HepG2 (cell line): ENCODE results near the gene SCMH1. TPM values are rescaled to one million over a fixed set of nuclear protein-coding genes. Genes with fewer than 3 reads are reported as not detected.

Experiments
- ATAC-seq: fragments of 200-7000 bp; cut with Tn5 transposase; 3 replicates; pipeline ENCODE4 v1.9.1; 2020; ENCODE audit warnings: mild to moderate bottlenecking, moderate library complexity
- BruUV-seq: library from RNA; stranded (reverse); fragments of 400-500 nt; replicated peaks from 2 replicates; lab custom pipeline; 2021; lab: Mats Ljungman, UMichigan
- CTCF ChIA-PET: fragments of 300-600 bp; formaldehyde crosslinking; extraction: SDS; loops from one replicate; lab custom pipeline; 2021; ENCODE audit warnings: low total read pairs, inconsistent platforms, low intra/inter-chr PET ratio; lab: Yijun Ruan, JAX
- POLR2A ChIA-PET: fragments of 350-600 bp; sonication (Branson Sonifier 250); formaldehyde crosslinking; loops from one replicate; lab custom pipeline; 2020; ENCODE audit warnings: antibody characterized with exemption, inconsistent platforms; lab: Yijun Ruan, JAX
- DNase-seq: peaks from one replicate; pipeline ENCODE4 v3.0.0-alpha.2; 2015; ENCODE audit warnings: low spot score
- FAIRE-seq: peaks from 3 replicates; lab custom pipeline; 2011; peaks lifted over from hg19 to GRCh38; lab: Jason Lieb, UNC
- H2AFZ ChIP-seq: one replicate; pipeline ENCODE4 v1.6.1; 2011; ENCODE audit warnings: low read length, inconsistent platforms
- H3K27ac ChIP-seq: fragments of 300-600 bp; 3 replicates; pipeline ENCODE4 v1.8.0; 2011; ENCODE audit warnings: mixed run types, mild to moderate bottlenecking, mixed read lengths, low read length, inconsistent platforms; ENCODE audit not compliant: insufficient read depth; ENCODE audit errors: extremely low read length
- H3K27me3 ChIP-seq, 2 experiments: fragments of 200-600 bp in 1 of 2; 2 replicates in 1 of 2; 3 replicates in 1 of 2; pipeline versions ENCODE4 v1.6.0 to v1.8.0; 2011; ENCODE audit warnings: low read length in 2 of 2, mild to moderate bottlenecking in 2 of 2, moderate library complexity in 2 of 2, inconsistent platforms in 1 of 2; ENCODE audit not compliant: insufficient read depth in 2 of 2, control insufficient read depth in 1 of 2
- H3K36me3 ChIP-seq, 2 experiments: fragments of 200-600 bp in 1 of 2; replicated peaks in 1 of 2; 2 replicates in 1 of 2; 3 replicates in 1 of 2; pipeline versions ENCODE4 v1.5.1 to v1.8.0; 2011; ENCODE audit warnings: low read length in 2 of 2, inconsistent platforms in 1 of 2; ENCODE audit not compliant: insufficient read depth in 2 of 2, control insufficient read depth in 1 of 2
- H3K4me1 ChIP-seq: 2 replicates; pipeline ENCODE4 v1.5.1; 2012; ENCODE audit warnings: low read length, inconsistent platforms; ENCODE audit not compliant: insufficient read depth
- H3K4me2 ChIP-seq: 2 replicates; pipeline ENCODE4 v1.6.0; 2011; ENCODE audit warnings: low read depth, low read length, inconsistent platforms
- H3K4me3 ChIP-seq, 3 experiments: fragments of 200-600 bp in 1 of 3; sonication (generic), shearing (Covaris generic) in 1 of 3; replicated peaks in 1 of 3; 2 replicates each; pipeline ENCODE4 v1.5.1; 2011 to 2016; ENCODE audit warnings: low read length in 3 of 3, inconsistent platforms in 2 of 3, low read depth in 2 of 3, mild to moderate bottlenecking in 2 of 3, control low read depth in 1 of 3, mixed read lengths in 1 of 3; ENCODE audit not compliant: insufficient read depth in 1 of 3
- H3K79me2 ChIP-seq: one replicate; pipeline ENCODE4 v1.6.1; 2011; ENCODE audit warnings: low read length, inconsistent platforms; ENCODE audit not compliant: insufficient read depth
- H3K9ac ChIP-seq: 2 replicates; pipeline ENCODE4 v1.6.0; 2011; ENCODE audit warnings: mild to moderate bottlenecking, low read depth, low read length, inconsistent platforms; ENCODE audit not compliant: insufficient read depth
- H3K9me3 ChIP-seq: 2 replicates; pipeline ENCODE4 v1.5.1; 2012; ENCODE audit warnings: mild to moderate bottlenecking, low read length
- H4K20me1 ChIP-seq: 2 replicates; pipeline ENCODE4 v1.6.0; 2011; ENCODE audit warnings: inconsistent platforms, mild to moderate bottlenecking, low read length, moderate library complexity; ENCODE audit not compliant: insufficient read depth
- HNF4A ChIP-seq: sonication (generic); formaldehyde crosslinking; IDR thresholded peaks from 2 replicates; pipeline ENCODE4 v1.4.0; 2020; ENCODE audit warnings: missing genetic modification reagents
- JUNB ChIP-seq: sonication (generic); formaldehyde crosslinking; IDR thresholded peaks from 2 replicates; pipeline ENCODE4 v1.8.0; 2022; ENCODE audit warnings: missing genetic modification reagents, mild to moderate bottlenecking, borderline replicate concordance
- MAZ ChIP-seq, 2 experiments: sonication (generic) in 1 of 2; formaldehyde crosslinking in 1 of 2; IDR thresholded peaks; 2 replicates each; pipeline versions ENCODE4 v1.5.0 to v1.6.1; 2012 to 2020; ENCODE audit warnings: low read depth in 2 of 2, mild to moderate bottlenecking in 2 of 2, borderline replicate concordance in 1 of 2, improper control_type of control experiment in 1 of 2, low read length in 1 of 2, missing genetic modification reagents in 1 of 2, moderate library complexity in 1 of 2
- NCOA5 ChIP-seq: sonication (generic); formaldehyde crosslinking; IDR thresholded peaks from 2 replicates; pipeline ENCODE4 v1.4.0; 2020; ENCODE audit warnings: missing genetic modification reagents
- PCBP1 ChIP-seq: fragments of 200-400 bp; formaldehyde crosslinking; IDR thresholded peaks from 2 replicates; pipeline ENCODE4 v1.6.1; 2017; ENCODE audit warnings: mild to moderate bottlenecking, low read depth, low read length, borderline replicate concordance
- TARDBP ChIP-seq: sonication (generic); formaldehyde crosslinking; IDR thresholded peaks from 2 replicates; pipeline ENCODE4 v1.8.0; 2022; ENCODE audit warnings: mild to moderate bottlenecking, missing genetic modification reagents
- ZFP1 ChIP-seq: IDR thresholded peaks from 2 replicates; pipeline ENCODE4 v1.6.1; 2016
- ZNF546 ChIP-seq: sonication (generic); formaldehyde crosslinking; conservative IDR thresholded peaks from 2 replicates; pipeline ENCODE4 v1.8.1; 2023; ENCODE audit warnings: mild to moderate bottlenecking, missing genetic modification reagents
- ZNF670 ChIP-seq: sonication (generic); formaldehyde crosslinking; IDR thresholded peaks from 2 replicates; pipeline ENCODE4 v1.8.0; 2022; ENCODE audit warnings: mild to moderate bottlenecking, missing genetic modification reagents, borderline replicate concordance
- ZNF724P ChIP-seq: sonication (generic); formaldehyde crosslinking; IDR thresholded peaks from 2 replicates; pipeline ENCODE4 v1.8.0; 2022; ENCODE audit warnings: missing genetic modification reagents, borderline replicate concordance
- WGBS: methylation state at CpG from one replicate; pipeline ENCODE4 v1.1.6; 2017; ENCODE audit warnings: low lambda C conversion rate; 5-methylcytosine and 5-hydroxymethylcytosine counted together
- in situ Hi-C: cut with HindIII; loops from 2 replicates; pipeline ENCODE4 v1.10.0; 2017; ENCODE audit warnings: low pct_unique_long_range_greater_than_20kb; ENCODE audit not compliant: extremely low pct_ligation_motif_present
- intact Hi-C: fragments of 100-400 bp; cut with micrococcal nuclease; formaldehyde crosslinking; loops from one replicate; pipeline ENCODE4 v1.10.0; 2022; ENCODE audit not compliant: unreplicated experiment
- polyA plus RNA-seq, 8 experiments: library from polyadenylated mRNA; depleted of rRNA in 3 of 8; stranded (reverse) in 7 of 8; unstranded in 1 of 8; fragments of >200 nt; fragmentation: Illumina TruSeq in 4 of 8; extraction: Trizol in 4 of 8; gene quantifications; 2 replicates each; pipeline versions ENCODE4 v1.2.1 to v1.2.3, GENCODE V29; 2011 to 2016; ENCODE audit warnings: low read depth in 4 of 8, missing spikeins in 1 of 8, mixed read lengths in 1 of 8; ENCODE audit not compliant: insufficient read depth in 1 of 8
- total RNA-seq, 5 experiments: library from RNA; depleted of rRNA; stranded (reverse); fragments of >200 nt; fragmentation: Illumina TruSeq; extraction: Trizol; gene quantifications; 2 replicates each; pipeline ENCODE4 v1.2.3, GENCODE V29; 2016; ENCODE audit warnings: low read depth in 1 of 5
- TF ChIP-seq, protein P1 (sequence below): sonication (generic); formaldehyde crosslinking; IDR thresholded peaks from 2 replicates; pipeline ENCODE4 v1.5.0; 2020; ENCODE audit warnings: mild to moderate bottlenecking, missing genetic modification reagents, borderline replicate concordance
- TF ChIP-seq, protein P2 (sequence below): sonication (generic); formaldehyde crosslinking; IDR thresholded peaks from 2 replicates; pipeline ENCODE4 v1.4.0; 2020; ENCODE audit warnings: missing genetic modification reagents, borderline replicate concordance
- TF ChIP-seq, protein P3 (sequence below): sonication (generic); formaldehyde crosslinking; IDR thresholded peaks from 2 replicates; pipeline ENCODE4 v1.8.0; 2022; ENCODE audit warnings: mild to moderate bottlenecking, missing genetic modification reagents, moderate library complexity

Gene SCMH1
- total and polyA plus RNA-seq, 2 of the 13 experiments (the other 11 are each of a cell fraction or from before 2014, with no cell fraction given): 41.8 to 52.6 TPM

DNA sequence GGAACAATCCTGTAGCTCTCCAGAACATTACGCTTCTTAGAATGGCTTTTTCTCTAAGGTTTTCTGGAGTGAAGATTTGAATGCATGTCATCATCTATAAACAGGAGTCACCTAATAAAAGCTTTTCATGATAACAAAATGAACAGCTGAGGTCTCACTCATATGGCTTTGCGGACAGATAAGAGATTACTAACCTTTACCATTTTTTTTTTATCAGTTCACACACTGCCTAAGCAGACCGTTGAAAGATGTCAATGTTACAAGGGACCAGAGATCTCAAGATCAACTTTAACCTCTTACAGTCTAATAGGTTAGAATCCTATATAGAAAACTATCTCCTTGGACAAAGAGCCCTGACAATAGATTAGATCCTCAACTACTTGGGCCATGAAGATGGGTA lies 41.4 kb downstream of the SCMH1 start:
- no peak for ATAC-seq
- TF ChIP-seq ZNF670 (CRISPR knock-in tag) (no peak), ZFP1 (CRISPR knock-in tag) (no peak), ZNF724P (CRISPR knock-in tag) (no peak), ZNF546 (no peak), MAZ (IDR thresholded peaks at IDR 0.05; ENCODE audit: borderline replicate concordance, low read depth, low read length) (no peak), MAZ (CRISPR knock-in tag; IDR thresholded peaks at IDR 0.05; ENCODE audit: low read depth) (no peak), TARDBP (CRISPR knock-in tag) (no peak), NCOA5 (CRISPR knock-in tag) (no peak), JUNB (CRISPR knock-in tag) (no peak), PCBP1 (no peak), HNF4A (CRISPR knock-in tag) (no peak)
- TF ChIP-seq, protein P1, sequence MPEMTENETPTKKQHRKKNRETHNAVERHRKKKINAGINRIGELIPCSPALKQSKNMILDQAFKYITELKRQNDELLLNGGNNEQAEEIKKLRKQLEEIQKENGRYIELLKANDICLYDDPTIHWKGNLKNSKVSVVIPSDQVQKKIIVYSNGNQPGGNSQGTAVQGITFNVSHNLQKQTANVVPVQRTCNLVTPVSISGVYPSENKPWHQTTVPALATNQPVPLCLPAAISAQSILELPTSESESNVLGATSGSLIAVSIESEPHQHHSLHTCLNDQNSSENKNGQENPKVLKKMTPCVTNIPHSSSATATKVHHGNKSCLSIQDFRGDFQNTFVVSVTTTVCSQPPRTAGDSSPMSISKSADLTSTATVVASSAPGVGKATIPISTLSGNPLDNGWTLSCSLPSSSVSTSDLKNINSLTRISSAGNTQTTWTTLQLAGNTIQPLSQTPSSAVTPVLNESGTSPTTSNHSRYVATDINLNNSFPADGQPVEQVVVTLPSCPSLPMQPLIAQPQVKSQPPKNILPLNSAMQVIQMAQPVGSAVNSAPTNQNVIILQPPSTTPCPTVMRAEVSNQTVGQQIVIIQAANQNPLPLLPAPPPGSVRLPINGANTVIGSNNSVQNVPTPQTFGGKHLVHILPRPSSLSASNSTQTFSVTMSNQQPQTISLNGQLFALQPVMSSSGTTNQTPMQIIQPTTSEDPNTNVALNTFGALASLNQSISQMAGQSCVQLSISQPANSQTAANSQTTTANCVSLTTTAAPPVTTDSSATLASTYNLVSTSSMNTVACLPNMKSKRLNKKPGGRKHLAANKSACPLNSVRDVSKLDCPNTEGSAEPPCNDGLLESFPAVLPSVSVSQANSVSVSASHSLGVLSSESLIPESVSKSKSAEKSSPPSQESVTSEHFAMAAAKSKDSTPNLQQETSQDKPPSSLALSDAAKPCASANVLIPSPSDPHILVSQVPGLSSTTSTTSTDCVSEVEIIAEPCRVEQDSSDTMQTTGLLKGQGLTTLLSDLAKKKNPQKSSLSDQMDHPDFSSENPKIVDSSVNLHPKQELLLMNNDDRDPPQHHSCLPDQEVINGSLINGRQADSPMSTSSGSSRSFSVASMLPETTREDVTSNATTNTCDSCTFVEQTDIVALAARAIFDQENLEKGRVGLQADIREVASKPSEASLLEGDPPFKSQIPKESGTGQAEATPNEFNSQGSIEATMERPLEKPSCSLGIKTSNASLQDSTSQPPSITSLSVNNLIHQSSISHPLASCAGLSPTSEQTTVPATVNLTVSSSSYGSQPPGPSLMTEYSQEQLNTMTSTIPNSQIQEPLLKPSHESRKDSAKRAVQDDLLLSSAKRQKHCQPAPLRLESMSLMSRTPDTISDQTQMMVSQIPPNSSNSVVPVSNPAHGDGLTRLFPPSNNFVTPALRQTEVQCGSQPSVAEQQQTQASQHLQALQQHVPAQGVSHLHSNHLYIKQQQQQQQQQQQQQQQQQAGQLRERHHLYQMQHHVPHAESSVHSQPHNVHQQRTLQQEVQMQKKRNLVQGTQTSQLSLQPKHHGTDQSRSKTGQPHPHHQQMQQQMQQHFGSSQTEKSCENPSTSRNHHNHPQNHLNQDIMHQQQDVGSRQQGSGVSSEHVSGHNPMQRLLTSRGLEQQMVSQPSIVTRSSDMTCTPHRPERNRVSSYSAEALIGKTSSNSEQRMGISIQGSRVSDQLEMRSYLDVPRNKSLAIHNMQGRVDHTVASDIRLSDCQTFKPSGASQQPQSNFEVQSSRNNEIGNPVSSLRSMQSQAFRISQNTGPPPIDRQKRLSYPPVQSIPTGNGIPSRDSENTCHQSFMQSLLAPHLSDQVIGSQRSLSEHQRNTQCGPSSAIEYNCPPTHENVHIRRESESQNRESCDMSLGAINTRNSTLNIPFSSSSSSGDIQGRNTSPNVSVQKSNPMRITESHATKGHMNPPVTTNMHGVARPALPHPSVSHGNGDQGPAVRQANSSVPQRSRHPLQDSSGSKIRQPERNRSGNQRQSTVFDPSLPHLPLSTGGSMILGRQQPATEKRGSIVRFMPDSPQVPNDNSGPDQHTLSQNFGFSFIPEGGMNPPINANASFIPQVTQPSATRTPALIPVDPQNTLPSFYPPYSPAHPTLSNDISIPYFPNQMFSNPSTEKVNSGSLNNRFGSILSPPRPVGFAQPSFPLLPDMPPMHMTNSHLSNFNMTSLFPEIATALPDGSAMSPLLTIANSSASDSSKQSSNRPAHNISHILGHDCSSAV (CRISPR knock-in tag): no peak
- TF ChIP-seq, protein P2, sequence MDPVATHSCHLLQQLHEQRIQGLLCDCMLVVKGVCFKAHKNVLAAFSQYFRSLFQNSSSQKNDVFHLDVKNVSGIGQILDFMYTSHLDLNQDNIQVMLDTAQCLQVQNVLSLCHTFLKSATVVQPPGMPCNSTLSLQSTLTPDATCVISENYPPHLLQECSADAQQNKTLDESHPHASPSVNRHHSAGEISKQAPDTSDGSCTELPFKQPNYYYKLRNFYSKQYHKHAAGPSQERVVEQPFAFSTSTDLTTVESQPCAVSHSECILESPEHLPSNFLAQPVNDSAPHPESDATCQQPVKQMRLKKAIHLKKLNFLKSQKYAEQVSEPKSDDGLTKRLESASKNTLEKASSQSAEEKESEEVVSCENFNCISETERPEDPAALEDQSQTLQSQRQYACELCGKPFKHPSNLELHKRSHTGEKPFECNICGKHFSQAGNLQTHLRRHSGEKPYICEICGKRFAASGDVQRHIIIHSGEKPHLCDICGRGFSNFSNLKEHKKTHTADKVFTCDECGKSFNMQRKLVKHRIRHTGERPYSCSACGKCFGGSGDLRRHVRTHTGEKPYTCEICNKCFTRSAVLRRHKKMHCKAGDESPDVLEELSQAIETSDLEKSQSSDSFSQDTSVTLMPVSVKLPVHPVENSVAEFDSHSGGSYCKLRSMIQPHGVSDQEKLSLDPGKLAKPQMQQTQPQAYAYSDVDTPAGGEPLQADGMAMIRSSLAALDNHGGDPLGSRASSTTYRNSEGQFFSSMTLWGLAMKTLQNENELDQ (CRISPR knock-in tag): no peak
- TF ChIP-seq, protein P3, sequence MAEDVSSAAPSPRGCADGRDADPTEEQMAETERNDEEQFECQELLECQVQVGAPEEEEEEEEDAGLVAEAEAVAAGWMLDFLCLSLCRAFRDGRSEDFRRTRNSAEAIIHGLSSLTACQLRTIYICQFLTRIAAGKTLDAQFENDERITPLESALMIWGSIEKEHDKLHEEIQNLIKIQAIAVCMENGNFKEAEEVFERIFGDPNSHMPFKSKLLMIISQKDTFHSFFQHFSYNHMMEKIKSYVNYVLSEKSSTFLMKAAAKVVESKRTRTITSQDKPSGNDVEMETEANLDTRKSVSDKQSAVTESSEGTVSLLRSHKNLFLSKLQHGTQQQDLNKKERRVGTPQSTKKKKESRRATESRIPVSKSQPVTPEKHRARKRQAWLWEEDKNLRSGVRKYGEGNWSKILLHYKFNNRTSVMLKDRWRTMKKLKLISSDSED (CRISPR knock-in tag): no peak

More for the DNA sequence above, 41.4 kb downstream of the SCMH1 start:
- BruUV-seq: no TSS peak
- Histone ChIP-seq H4K20me1 (no peaks in the 10 kb centered on the region), H2AFZ (no peak overlapping the region), H3K9me3 (peaks cover 7% of the 10 kb centered on the region; the same call in 1 of the 2 replicates), H3K9ac (no peak overlapping the region), H3K4me1 (0 out of 2 replicates have a peak, but pooled peaks cover 7% of the 10 kb centered on the region), H3K79me2 (peaks cover 30% of the 10 kb centered on the region), H3K4me2 (no peak overlapping the region), H3K27me3 (no peaks in the 10 kb centered on the region), H3K4me3 (no peak overlapping the region), H3K36me3 (no peaks in the 10 kb centered on the region), H3K27ac (no peak overlapping the region)
- DNase-seq (no peak), FAIRE-seq (no peak)
- ChIA-PET POLR2A (no interaction called here), CTCF (no interaction called here)
- in situ Hi-C loops (no loop called here), intact Hi-C loops (no loop called here)
- WGBS: 80% methylated on average over 3 of the region's 3 CpGs
